CD4-positive, alpha-beta memory T cell (primary cell): ENCODE data around the gene PRKAG2. TPM values are rescaled to one million over a fixed set of nuclear protein-coding genes. Genes with fewer than 3 reads are reported as not detected.

ENCODE experiments used
- CTCF ChIA-PET: fragments of 350-600 bp; sonication (Branson Sonifier 250); formaldehyde crosslinking; loops from one replicate; lab custom pipeline; 2021; ENCODE audit warnings: inconsistent platforms; ENCODE audit not compliant: partially characterized antibody; lab: Charles Lee
- POLR2A ChIA-PET: fragments of 350-600 bp; sonication (Branson Sonifier 250); formaldehyde crosslinking; loops from one replicate; lab custom pipeline; 2021; ENCODE audit not compliant: partially characterized antibody; lab: Charles Lee
- DNase-seq, 5 donors: peaks; one replicate each; pipeline versions ENCODE4 v3.0.0 to v3.0.0-alpha.2; 2020 to 2022; ENCODE audit warnings: mixed read lengths in 1 of 5
- H3K27ac ChIP-seq: one replicate; pipeline ENCODE4 v1.7.0; 2013; ENCODE audit warnings: low read depth, low read length
- H3K27me3 ChIP-seq: 2 replicates; pipeline ENCODE4 v1.7.0; 2013; ENCODE audit warnings: mild to moderate bottlenecking, low read length, moderate library complexity; ENCODE audit not compliant: insufficient read depth
- H3K36me3 ChIP-seq: 2 replicates; pipeline ENCODE4 v1.7.0; 2013; ENCODE audit warnings: mild to moderate bottlenecking, low read length, moderate library complexity; ENCODE audit not compliant: insufficient read depth
- H3K4me1 ChIP-seq: 2 replicates; pipeline ENCODE4 v1.7.0; 2013; ENCODE audit warnings: mild to moderate bottlenecking, low read length, moderate library complexity; ENCODE audit not compliant: insufficient read depth
- H3K4me3 ChIP-seq, 2 donors: one replicate each; pipeline ENCODE4 v1.7.0; 2013; ENCODE audit warnings: low read length in 2 of 2, mild to moderate bottlenecking in 1 of 2
- H3K9me3 ChIP-seq, 2 donors: one replicate each; pipeline ENCODE4 v1.7.0; 2013; ENCODE audit warnings: low read length in 2 of 2, control low read depth in 1 of 2; ENCODE audit not compliant: control insufficient read depth in 1 of 2
- H3K27ac Mint-ChIP-seq, 7 donors: one replicate each; pipeline ENCODE4 v1.8.0; 2020 to 2021; ENCODE audit warnings: mixed read lengths in 7 of 7, mild to moderate bottlenecking in 6 of 7, inconsistent platforms in 3 of 7, moderate library complexity in 3 of 7
- H3K27me3 Mint-ChIP-seq, 2 donors: one replicate each; pipeline ENCODE4 v1.8.0; 2020 to 2021; ENCODE audit warnings: mixed read lengths in 2 of 2
- H3K36me3 Mint-ChIP-seq, 2 donors: one replicate each; pipeline ENCODE4 v1.8.0; 2020 to 2021; ENCODE audit warnings: mixed read lengths in 2 of 2, inconsistent platforms in 1 of 2, mild to moderate bottlenecking in 1 of 2
- H3K4me1 Mint-ChIP-seq, 4 donors: one replicate each; pipeline ENCODE4 v1.8.0; 2020 to 2021; ENCODE audit warnings: mixed read lengths in 4 of 4, mild to moderate bottlenecking in 1 of 4
- H3K4me3 Mint-ChIP-seq, 8 donors: one replicate each; pipeline ENCODE4 v1.8.0; 2020 to 2021; ENCODE audit warnings: mixed read lengths in 8 of 8, mild to moderate bottlenecking in 7 of 8, moderate library complexity in 6 of 8, inconsistent platforms in 3 of 8
- H3K9me3 Mint-ChIP-seq, 8 donors: one replicate each; pipeline ENCODE4 v1.8.0; 2020 to 2021; ENCODE audit warnings: mixed read lengths in 8 of 8, mild to moderate bottlenecking in 5 of 8, inconsistent platforms in 3 of 8, moderate library complexity in 1 of 8
- intact Hi-C: fragments of 100-400 bp; cut with micrococcal nuclease; formaldehyde crosslinking; loops from one replicate; pipeline ENCODE4 v1.15.1; 2023
- polyA plus RNA-seq, 2 donors: library from polyadenylated mRNA; unstranded; fragments of 300-500 nt; fragmentation: Illumina TruSeq; gene quantifications; one replicate each; pipeline ENCODE4 v1.2.3, GENCODE V29; 2021
- total RNA-seq, 2 experiments: library from RNA; stranded (reverse); gene quantifications; one replicate each; pipeline ENCODE4 v1.2.3, GENCODE V29; 2021

The PRKAG2 gene
- total and polyA plus RNA-seq, 4 experiments from 2014 or later, result 27.4 to 61.0 (median 47.4) TPM

DNA sequence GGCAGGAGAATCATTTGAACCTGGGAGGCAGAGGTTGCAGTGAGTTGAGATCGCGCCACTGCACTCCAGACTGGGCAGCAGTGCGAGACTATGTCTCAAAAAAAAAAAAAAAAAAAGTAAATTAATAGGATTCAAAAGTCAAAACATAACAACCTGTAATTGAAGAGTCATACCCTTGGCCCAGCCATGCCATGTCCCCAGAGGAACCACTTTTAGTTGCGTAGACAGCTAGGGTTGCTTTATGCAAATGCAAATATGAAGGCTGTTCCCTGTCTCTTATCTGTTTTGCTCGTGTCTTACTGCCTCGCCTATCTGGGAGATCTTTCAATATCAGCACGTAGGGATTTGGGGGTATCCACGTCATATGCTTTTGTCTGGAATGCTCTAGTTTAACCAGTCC lies 73.1 kb downstream of the PRKAG2 start:
- Mint-ChIP-seq H3K4me1 (peaks cover 0 to 4% (median 3%) of the 10 kb centered on the region in 4 donors), H3K9me3 (no peaks in the 10 kb centered on the region), H3K4me3 (no peak overlapping the region), H3K27me3 (no peaks in the 10 kb centered on the region), H3K27ac (no peak overlapping the region), H3K36me3 (peaks cover 3 to 5% of the 10 kb centered on the region in 2 donors)
- intact Hi-C loops, result no loop called here
- no peak overlapping the region for H3K4me3 ChIP-seq
- no peaks in the 10 kb centered on the region for H3K36me3 ChIP-seq
- CTCF ChIA-PET, result interaction anchor here (1.0 kb wide), 1 partner anchor 21 kb away, joined by 5 read pairs; no protein-coding TSS in a partner anchor
- no peaks in the 10 kb centered on the region for H3K27me3 ChIP-seq
- DNase-seq, result no peak
- no peak overlapping the region for H3K27ac ChIP-seq
- POLR2A ChIA-PET, result no interaction called here
- H3K4me1 ChIP-seq, result no peaks in the 10 kb centered on the region
- no peaks in the 10 kb centered on the region for H3K9me3 ChIP-seq

DNA sequence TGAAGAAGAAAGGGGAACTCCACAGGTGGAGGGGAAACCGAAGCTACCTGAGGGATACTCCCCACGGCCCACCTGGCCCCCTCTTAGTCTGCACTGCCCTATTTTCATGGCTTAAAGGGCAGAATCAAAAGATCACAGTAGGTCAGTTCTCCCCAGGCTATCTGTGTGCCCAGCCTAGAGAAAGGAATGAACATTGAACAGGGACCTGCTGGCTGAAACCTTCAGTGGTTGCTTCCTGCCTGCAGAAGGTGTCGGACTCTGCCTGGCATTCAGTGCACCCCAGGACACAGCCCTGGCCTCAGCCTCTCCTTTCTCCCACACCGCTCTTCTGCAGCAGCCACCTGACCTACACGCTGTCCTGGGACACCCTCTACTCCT lies 74.5 kb downstream of the PRKAG2 start:
- Mint-ChIP-seq H3K9me3 (no peaks in the 10 kb centered on the region), H3K27ac (peak overlapping the region in 1 of 7 donors; percentile 47), H3K36me3 (peaks cover 3 to 5% of the 10 kb centered on the region in 2 donors), H3K27me3 (no peaks in the 10 kb centered on the region), H3K4me1 (peaks cover 3 to 10% (median 6%) of the 10 kb centered on the region in 4 donors), H3K4me3 (no peak overlapping the region)
- H3K27me3 ChIP-seq, result no peaks in the 10 kb centered on the region
- no peaks in the 10 kb centered on the region for H3K9me3 ChIP-seq
- intact Hi-C loops, result no loop called here
- H3K4me1 ChIP-seq, result no peaks in the 10 kb centered on the region
- ChIA-PET POLR2A (no interaction called here), CTCF (no interaction called here)
- no peak overlapping the region for H3K27ac ChIP-seq
- no peaks in the 10 kb centered on the region for H3K36me3 ChIP-seq
- no peak overlapping the region for H3K4me3 ChIP-seq
- DNase-seq, result no peak

DNA sequence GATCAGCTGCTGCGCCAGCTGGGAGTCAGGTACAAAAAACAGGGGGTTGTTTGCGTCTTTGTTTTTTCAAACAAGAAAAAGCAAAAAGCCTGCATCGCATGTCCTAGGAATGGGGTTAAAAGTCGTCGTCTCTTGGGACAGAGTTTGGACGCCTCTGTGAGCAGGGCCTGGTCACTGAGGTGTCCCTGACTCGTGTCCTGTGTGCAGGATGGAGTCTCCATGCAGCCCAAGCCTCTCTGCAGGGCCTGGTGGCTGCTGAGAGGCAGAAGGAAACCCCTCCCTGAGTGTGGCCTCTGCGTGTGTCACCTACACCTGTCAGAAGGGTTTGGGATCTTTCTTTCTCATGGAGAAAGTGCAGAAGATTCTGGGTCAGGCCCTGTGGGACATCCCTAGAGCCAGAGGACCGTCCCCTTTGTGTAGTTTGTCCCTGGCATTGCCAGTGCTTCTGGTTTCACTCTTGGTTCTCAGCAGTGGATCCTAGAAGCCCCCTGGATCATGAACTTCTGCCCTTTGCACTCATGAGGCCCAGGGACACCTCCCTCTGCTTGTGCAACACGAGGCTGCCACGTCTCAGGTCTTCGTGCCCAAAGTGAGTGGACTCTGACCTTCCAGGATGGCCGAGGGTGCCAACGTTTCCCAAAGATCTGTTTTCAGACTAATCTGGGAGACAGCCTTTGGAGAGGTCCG lies 75.0 kb downstream of the PRKAG2 start:
- POLR2A ChIA-PET, result no interaction called here
- Mint-ChIP-seq H3K27me3 (no peaks in the 10 kb centered on the region), H3K4me3 (no peak overlapping the region)

DNA sequence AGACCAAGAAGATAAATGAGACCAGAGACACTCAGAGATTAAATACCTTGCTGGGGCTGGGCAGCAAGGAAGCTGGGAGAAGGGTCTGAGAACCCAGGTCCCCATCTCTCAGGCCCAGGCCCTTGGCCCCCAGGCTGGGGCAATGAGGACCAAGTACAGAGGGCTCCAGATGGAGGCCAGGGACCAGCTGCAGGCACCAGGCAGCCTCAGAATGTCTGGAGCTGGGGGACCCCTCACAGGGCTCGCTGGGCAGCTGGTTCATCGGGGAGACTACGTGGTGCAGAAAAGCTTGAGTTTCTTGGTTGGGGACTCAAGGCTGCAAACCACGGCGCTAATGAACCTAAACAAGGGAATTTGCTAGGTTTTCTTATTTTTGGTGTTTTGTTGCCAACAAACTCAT lies 75.6 kb downstream of the PRKAG2 start:
- Mint-ChIP-seq H3K27me3 (no peaks in the 10 kb centered on the region), H3K36me3 (peaks cover 2 to 3% of the 10 kb centered on the region in 2 donors), H3K4me1 (peaks cover 2 to 16% (median 8%) of the 10 kb centered on the region in 4 donors), H3K4me3 (no peak overlapping the region), H3K27ac (no peak overlapping the region), H3K9me3 (no peaks in the 10 kb centered on the region)
- Histone ChIP-seq H3K4me3 (no peak overlapping the region), H3K27ac (no peak overlapping the region), H3K4me1 (peaks cover 4% of the 10 kb centered on the region), H3K27me3 (no peaks in the 10 kb centered on the region), H3K9me3 (no peaks in the 10 kb centered on the region), H3K36me3 (no peaks in the 10 kb centered on the region)
- DNase-seq, result no peak
- POLR2A ChIA-PET, result no interaction called here
- intact Hi-C loops, result no loop called here
- CTCF ChIA-PET, result interaction anchor here (3.3 kb wide), 1 partner anchor 18 kb away, joined by 13 read pairs; no protein-coding TSS in a partner anchor

More for the DNA sequence above, 75.0 kb downstream of the PRKAG2 start:
- no peak overlapping the region for H3K4me3 ChIP-seq
- H3K36me3 ChIP-seq, result no peaks in the 10 kb centered on the region
- peaks cover 2 to 11% (median 8%) of the 10 kb centered on the region in 4 donors for H3K4me1 Mint-ChIP-seq
- CTCF ChIA-PET, result no interaction called here
- DNase-seq, result no peak
- no peak overlapping the region for H3K27ac ChIP-seq
- H3K4me1 ChIP-seq, result no peaks in the 10 kb centered on the region
- no peaks in the 10 kb centered on the region for H3K9me3 Mint-ChIP-seq
- peaks cover 3 to 5% of the 10 kb centered on the region in 2 donors for H3K36me3 Mint-ChIP-seq
- H3K9me3 ChIP-seq, result no peaks in the 10 kb centered on the region
- intact Hi-C loops, result no loop called here
- H3K27me3 ChIP-seq, result no peaks in the 10 kb centered on the region
- no peak overlapping the region for H3K27ac Mint-ChIP-seq

DNA sequence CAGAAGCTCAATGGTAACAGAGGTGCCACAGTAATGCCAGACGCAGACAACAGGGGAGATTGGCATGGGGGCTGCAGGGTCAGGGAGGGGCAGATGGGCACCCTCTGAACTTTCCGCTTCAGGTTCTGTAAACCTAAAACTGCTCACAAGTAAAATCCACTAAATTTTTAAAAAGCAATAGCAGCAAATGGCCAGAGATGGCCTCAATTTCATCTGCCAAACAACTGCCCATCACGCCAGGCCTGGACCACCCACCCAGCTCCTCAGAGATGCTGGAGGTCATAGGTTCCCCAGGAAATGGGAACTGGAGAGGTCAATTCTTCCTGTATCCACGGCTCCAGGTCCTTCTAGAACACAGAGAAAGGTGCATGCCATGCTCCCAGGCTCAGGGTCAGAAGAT lies 76.1 kb downstream of the PRKAG2 start:
- no peak overlapping the region for H3K27ac Mint-ChIP-seq
- Histone ChIP-seq H3K27me3 (no peaks in the 10 kb centered on the region), H3K4me3 (no peak overlapping the region), H3K9me3 (no peaks in the 10 kb centered on the region), H3K27ac (no peak overlapping the region), H3K4me1 (peaks cover 8% of the 10 kb centered on the region), H3K36me3 (no peaks in the 10 kb centered on the region)
- peaks cover 0 to 3% of the 10 kb centered on the region in 2 donors for H3K36me3 Mint-ChIP-seq
- no peak overlapping the region for H3K4me3 Mint-ChIP-seq
- intact Hi-C loops, result no loop called here
- H3K4me1 Mint-ChIP-seq, result peaks cover 2 to 20% (median 10%) of the 10 kb centered on the region in 4 donors
- POLR2A ChIA-PET, result no interaction called here
- CTCF ChIA-PET, result interaction anchor here (3.3 kb wide), 1 partner anchor 18 kb away, joined by 13 read pairs; no protein-coding TSS in a partner anchor
- H3K9me3 Mint-ChIP-seq, result no peaks in the 10 kb centered on the region
- no peak for DNase-seq
- H3K27me3 Mint-ChIP-seq, result no peaks in the 10 kb centered on the region

DNA sequence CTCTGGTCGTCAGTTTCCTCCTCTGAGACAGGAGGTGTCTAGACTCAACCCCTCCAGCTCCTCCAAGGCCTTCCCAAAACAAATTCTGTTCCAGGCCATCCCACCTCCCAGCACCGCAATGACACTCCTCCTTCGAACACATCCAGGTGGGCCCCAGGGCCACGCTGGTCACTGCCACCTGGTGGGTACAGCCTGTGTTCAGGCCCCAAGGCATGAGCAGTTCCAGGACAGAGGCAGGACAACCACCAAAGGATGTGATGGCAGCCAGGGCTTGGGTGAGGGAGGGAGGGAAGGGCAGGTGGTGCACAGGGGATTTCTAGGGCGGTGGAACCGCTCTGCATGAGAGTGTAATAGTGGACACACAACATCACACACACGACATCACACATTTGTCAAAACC lies 76.5 kb downstream of the PRKAG2 start:
- Mint-ChIP-seq H3K27ac (peak overlapping the region in 2 of 7 donors; percentile 50 to 85), H3K4me1 (peaks cover 5 to 23% (median 13%) of the 10 kb centered on the region in 4 donors), H3K9me3 (no peaks in the 10 kb centered on the region), H3K36me3 (peaks cover 0 to 3% of the 10 kb centered on the region in 2 donors), H3K27me3 (no peaks in the 10 kb centered on the region), H3K4me3 (no peak overlapping the region)
- ChIA-PET CTCF (interaction anchor here (3.3 kb wide), 1 partner anchor 17 kb away, joined by 13 read pairs; no protein-coding TSS in a partner anchor), POLR2A (no interaction called here)
- Histone ChIP-seq H3K4me3 (no peak overlapping the region), H3K4me1 (peaks cover 11% of the 10 kb centered on the region), H3K27me3 (no peaks in the 10 kb centered on the region), H3K27ac (no peak overlapping the region), H3K9me3 (no peaks in the 10 kb centered on the region), H3K36me3 (no peaks in the 10 kb centered on the region)
- DNase-seq, result no peak
- intact Hi-C loops, result no loop called here

DNA sequence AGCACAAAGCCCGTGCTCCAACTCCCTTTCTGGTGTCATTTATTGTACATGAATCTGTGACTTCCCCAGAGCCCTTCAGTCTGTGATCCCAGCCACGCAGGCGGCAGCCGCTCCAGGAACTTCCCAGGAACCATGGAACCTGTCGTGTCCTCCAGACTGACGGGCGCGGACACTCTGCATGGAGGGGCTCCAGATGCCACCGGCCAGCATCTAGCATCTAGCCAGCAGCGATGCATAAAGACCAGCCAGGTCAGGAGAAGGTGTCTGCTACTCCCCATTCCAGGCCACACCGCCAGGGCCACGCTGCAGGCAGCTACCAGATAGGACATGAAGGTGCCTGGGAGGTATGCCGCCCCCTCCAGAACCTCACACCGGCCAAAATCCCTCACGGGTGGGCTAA lies 77.4 kb downstream of the PRKAG2 start:
- Histone ChIP-seq H3K36me3 (no peaks in the 10 kb centered on the region), H3K4me3 (no peak overlapping the region), H3K27ac (no peak overlapping the region), H3K27me3 (no peaks in the 10 kb centered on the region), H3K4me1 (peaks cover 17% of the 10 kb centered on the region), H3K9me3 (no peaks in the 10 kb centered on the region)
- Mint-ChIP-seq H3K9me3 (no peaks in the 10 kb centered on the region), H3K4me1 (peaks cover 9 to 30% (median 18%) of the 10 kb centered on the region in 4 donors), H3K27me3 (no peaks in the 10 kb centered on the region), H3K36me3 (peaks cover 0 to 3% of the 10 kb centered on the region in 2 donors), H3K4me3 (no peak overlapping the region), H3K27ac (no peak overlapping the region)
- intact Hi-C loops, result no loop called here
- ChIA-PET CTCF (interaction anchor here (3.3 kb wide), 1 partner anchor 16 kb away, joined by 13 read pairs; no protein-coding TSS in a partner anchor), POLR2A (no interaction called here)
- no peak for DNase-seq
